Activated CD4-positive, alpha-beta T cell treated with anti-CD3 and anti-CD28 coated beads, Interleukin-10, Interleukin-2, amounts not matched to agents 100 ng/mL and 50 ng/mL, durations not matched to agents 16 hours and 8 hours (primary cell): ENCODE results near the gene ZNF587.
A peak's percentile ranks its signal among the peaks of the same experiment; 100 is the strongest.
"Not testable (repeated sequence)": the region's sequence is repeated elsewhere in the genome, so short reads cannot be mapped to it uniquely, and the experiment has no call there.

Experiments
- DNase-seq: peaks from one replicate; pipeline ENCODE4 v3.0.0-alpha.2; 2020

The ZNF587 gene

DNA sequence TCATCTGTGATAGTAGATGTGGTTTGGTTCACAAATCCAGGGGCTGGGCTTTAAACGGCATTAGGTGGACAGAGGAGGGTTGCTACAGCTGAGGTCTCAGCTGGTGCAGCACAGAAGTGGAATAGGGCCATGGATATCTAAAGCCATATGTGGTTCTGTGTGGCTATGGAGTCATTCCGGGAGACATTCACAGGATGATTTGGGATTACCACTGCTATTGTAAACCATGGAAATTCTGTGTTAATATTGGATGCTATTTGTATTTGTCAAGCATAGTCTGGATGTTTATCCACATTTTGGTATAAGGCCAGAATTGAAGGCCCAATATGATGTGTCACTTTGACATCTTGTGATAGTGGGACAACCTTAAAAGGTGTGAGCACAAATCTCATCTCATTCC lies 26.5 kb upstream of the ZNF587 start:
- not testable (repeated sequence) for DNase-seq

DNA sequence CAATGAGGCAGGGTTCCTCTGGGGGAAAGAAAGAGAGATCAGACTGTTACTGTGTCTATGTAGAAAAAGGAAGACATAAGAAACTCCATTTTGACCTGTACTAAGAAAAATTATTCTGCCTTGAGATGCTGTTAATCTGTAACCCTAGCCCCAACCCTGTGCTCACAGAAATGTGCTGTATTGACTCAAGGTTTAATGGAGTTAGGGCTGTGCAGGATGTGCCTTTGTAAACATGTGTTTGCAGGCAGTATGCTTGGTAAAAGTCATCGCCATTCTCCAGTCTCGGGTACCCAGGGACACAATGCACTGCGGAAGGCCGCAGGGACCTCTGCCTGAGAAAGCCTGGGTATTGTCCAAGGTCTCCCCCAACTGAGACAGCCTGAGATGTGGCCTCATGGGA lies 26.1 kb upstream of the ZNF587 start:
- not testable (repeated sequence) for DNase-seq

DNA sequence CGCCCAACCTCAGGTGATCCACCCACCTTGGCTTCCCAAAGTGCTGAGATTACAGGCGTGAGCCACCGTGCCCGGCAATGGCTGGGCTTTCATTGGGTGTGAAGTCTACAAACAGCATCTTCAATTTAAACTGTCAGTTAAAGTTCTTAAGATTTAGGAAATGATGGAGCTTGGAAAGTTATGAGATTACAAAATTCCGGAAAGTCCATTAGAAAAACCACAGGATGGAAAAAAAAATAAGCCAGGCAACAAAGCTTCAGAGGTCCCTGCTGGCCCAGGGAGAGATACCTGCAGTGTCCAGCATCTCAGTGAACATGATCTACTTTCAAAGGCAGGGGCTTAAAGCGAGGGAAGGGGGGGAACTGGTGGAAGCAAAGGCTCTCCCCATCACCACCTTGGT lies 24.1 kb upstream of the ZNF587 start:
- DNase-seq: no peak

DNA sequence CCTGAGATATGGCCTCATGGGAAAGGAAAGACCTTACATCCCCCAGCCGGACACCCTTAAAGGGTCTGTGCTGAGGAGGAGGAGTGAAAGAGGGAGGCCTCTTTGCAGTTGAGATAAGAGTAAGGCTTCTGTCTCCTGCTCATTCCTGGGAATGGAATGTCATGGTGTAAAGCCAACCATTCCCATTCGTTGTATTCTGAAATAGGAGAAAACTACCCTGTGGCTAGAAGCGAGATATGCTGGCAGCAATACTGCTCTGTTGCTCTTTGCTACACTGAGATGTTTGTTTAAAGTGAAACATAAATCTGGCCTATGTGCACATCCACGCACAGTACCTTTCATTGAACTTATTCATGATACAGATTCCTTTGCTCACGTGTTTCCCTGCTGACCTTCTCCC lies 20.3 kb upstream of the ZNF587 start:
- DNase-seq: no peak

DNA sequence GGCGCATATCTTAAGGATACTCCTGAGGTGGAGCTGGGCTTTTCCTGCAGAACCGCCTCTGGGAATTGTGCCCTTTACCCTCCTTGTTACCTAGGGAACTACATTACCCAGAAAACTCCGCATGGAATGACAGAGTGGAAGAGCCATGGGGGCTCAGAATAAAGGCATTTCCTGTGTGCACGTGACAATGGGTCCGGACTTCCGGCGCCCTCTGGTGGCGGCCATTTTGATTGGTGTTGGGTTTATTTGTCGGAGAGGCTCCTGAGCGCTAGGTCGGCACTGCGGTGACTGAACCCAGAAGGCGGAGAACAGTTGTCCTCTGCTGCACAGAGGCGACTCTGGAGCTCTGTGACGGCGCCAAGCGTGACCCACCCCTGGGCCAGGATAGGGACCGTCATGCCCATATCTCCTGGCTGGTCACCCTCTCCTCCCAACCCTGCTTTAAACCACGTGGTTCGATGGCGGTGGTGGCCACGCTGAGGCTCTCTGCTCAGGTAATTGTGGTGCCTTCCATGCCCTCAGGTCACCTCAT lies 19.5 kb upstream of the ZNF587 start, which contains the start of gene ZNF587B:
Gene ZNF587B, plus strand, starts transcription at position 229 of the 532 bp plus-strand sequence. Its CDS starts 230 bp downstream, at position 459.
- peak; percentile 22 for DNase-seq

DNA sequence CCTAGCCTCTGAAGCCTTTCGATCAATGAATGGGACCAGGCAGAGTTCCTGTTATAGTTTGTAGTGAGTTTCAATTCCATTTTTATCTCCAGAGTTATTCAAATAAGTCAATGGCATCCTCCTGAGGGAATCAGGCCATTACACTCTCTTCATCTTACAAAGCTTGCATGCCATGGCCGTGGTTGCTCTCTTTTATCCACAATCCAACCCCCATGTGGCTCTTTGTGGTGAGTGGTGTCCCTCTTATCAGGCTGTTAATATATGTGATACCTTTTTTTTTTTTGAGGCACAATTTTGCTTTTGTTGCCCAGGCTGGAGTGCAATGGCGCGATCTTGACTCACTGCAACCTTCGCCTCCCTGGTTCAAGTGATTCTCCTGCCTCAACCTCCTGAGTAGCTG lies 12.7 kb upstream of the ZNF587 start:
- DNase-seq: not testable (repeated sequence)

DNA sequence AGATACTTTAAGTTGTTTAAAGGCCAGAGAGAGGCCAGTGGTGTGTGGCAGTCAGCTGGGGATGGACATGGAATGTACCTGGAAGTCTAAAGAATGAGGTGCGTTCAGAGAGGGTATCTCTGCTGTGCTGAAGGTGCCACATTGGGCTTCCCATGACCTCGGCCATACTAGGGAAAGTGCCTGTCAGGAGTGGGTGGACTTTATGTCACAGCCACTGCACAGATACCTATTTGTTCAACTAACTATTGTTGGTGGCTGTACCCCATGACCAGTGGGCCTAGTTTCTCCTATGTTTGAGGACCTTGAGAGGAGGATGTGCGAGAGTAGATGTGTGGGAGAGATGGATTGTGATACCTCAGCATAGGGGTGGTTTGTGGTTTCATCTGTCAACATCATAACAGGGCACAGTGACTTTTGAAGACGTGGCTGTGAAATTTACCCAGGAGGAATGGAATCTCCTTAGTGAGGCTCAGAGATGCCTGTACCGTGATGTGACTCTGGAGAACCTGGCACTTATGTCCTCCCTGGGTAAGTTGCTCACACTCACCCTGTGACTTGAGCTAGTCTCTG lies 11.0 kb upstream of the ZNF587 start:
- not testable (repeated sequence) for DNase-seq

DNA sequence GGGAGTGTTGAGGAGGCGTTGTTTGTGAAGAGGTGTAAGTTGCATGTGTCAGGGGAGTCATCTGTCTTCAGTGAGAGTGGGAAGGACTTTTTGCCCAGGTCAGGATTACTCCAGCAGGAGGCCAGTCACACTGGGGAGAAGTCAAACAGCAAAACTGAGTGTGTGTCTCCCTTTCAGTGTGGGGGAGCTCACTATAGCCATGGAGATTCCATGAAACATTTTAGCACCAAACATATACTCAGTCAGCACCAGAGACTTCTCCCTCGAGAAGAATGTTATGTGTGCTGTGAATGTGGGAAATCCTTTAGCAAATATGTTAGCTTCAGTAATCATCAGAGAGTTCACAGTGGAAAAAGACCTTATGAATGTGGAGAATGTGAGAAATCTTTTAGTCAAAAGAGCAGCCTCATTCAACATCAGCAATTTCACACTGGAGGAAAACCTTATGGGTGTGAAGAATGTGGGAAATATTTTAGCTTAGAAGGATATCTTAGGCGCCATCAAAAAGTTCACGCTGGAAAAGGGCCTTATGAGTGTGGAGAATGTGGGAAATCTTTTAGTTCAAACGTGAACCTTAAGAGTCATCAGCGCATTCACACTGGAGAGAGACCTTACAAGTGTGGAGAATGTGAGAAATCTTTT lies 8.4 kb upstream of the ZNF587 start:
- DNase-seq: no peak

DNA sequence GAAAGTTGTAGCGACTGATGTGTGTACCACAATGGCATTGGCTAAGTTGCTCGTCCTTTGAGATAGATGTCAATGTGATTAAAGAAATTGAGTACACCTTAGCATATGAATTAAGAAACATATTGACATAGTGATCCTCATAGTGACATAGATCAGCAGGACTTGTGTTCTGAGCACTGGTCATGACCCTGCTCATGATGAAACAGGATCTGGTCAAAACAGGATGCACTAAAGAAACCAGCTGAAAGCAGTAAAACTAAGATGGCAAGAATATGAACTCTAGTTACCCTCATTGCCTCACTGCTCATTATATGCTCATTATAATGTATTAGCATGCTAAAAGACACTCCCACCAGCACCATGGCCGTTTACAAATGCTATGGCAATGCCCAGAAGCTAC lies 2.5 kb upstream of the ZNF587 start:
- DNase-seq: not testable (repeated sequence)

DNA sequence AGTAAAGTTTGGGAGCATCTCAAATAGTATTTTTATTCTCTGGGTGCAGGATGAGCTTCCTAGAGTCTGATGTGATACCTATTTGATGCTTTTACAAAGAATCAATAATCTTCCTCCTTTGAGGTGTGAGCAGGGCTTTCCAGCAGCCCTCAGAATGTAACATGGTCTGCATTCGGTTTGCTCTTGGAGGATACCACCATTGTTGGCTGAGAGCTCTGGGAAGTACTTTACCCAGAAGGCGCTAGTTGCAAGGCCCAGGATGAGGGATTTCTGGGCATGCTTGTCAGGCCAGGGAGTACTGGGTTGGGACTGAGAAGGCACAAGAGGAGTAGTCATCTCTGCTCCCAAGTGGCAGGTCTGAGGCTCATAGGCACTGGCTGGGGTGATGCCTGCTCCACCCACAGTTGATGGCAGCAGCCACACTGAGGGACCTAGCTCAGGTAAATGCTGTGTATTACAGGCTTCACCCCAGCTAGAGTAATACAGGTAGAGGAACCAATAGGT lies 445 bp upstream of the ZNF587 start:
- DNase-seq: not testable (repeated sequence)

DNA sequence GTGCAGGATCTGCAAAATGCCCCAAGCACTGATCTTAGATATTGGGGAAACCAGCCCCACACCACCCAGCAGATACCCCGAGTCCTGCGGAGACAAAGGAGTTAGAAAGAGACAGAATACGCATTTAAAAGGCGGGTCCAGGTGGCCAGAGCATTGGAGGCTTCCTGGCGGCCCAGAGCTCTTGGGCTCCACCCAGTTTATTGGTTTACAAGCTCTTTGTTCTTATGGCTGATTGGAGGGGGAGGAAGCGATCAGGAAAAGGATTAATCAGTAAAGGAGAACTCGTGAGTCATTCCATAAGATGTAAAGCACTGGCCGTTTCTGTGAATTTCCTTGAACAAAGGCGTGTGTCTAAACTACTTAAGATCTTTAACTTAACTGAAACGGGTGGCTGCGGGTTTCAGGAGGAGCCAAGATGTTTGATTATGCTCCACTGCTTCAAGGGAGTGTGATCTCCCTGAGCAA lies 926 bp downstream of the ZNF587 start:
- DNase-seq: peak; percentile 39

DNA sequence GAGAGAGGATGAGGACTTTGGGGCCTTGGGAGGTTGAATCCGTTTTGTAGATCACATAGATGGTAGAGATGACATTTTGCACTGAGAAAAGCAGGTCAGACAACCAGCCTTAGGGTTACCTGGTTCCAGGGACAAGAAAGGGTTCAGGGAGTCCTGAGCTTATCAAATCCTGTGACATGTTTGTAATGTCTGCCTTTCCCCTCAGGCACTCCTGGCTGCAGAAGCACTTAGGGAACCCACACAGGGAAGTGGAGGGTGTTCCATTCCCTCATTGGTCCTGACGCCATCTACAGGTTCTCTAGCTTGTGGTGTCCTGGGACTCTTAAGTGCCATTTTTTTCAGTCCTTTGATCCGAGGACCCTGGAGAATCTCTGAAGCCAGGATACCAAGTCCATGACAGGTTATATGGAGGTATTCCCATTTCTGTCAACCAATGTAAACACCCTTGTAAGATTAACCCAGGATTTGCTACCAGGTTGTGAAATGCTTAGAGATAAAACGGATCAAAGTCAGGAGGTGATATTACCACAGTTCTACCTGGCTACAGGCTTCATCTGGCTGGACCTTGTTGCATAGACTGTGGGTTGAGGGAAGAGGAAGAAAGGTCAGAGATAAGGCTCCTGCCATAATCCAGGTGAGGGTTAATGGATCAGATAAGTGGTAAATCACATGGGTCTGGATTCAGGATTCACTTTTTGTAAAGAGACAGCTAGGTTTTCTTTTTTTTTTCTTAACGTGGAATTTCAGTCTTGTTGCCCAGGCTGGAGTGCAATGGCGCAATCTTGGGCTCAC lies 2.3 kb downstream of the ZNF587 start:
- not testable (repeated sequence) for DNase-seq

DNA sequence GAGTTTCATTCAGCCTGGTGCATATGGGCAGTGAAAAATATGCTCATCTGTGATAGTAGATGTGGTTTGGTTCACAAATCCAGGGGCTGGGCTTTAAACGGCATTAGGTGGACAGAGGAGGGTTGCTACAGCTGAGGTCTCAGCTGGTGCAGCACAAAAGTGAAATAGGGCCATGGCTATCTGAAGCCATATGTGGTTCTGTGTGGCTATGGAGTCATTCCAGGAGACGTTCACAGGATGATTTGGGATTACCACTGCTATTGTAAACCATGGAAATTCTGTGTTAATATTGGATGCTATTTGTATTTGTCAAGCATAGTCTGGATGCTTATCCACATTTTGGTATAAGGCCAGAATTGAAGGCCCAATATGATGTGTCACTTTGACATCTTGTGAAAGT lies 4.5 kb downstream of the ZNF587 start:
- DNase-seq: not testable (repeated sequence)

DNA sequence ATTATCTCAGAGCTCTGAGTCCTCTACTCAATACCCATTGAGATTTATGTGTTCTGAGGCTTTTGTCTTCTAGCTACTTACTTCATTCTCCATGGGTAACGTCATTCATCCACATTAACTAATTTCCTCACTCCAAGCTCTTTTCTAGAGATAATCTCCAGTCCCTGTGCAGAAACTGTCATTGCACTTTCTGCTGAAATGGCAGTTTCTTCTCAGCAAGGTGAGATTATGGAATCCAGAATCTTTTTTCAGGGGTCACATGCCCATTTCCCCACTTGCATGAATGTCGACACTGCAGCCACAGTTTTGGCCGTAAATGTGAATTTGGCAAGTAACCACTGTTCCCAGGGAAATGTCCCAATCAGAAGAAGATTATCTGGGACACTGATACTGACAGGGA lies 12.7 kb downstream of the ZNF587 start:
- DNase-seq: not testable (repeated sequence)

DNA sequence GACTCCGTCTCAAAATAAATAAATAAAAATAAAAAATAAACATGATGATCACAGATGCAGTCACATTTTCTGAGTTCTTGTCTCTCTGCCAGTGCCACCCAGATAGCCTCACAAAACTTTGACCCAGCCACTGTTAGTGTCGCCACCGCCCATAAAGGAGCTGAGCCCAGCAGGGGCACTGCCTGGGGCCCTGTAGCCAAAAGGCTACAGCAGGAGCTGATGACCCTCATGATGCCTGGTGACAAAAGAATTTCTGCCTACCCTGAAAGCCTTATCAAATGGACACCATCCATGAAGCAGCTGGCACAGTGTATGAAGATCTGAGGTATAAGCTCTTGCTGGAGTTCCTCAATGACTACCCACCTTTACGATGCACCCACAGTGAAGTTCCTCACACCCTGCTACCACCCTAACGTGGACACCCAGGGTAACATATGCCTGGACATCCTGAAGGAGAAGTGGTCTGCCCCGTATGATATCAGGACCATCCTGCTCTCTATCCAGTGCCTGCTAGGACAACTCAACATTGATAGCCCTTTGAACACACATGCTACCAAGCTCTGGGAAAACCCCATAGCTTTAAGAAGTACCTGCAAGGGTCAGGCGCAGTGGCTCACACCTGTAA lies 18.3 kb downstream of the ZNF587 start:
- no peak for DNase-seq

DNA sequence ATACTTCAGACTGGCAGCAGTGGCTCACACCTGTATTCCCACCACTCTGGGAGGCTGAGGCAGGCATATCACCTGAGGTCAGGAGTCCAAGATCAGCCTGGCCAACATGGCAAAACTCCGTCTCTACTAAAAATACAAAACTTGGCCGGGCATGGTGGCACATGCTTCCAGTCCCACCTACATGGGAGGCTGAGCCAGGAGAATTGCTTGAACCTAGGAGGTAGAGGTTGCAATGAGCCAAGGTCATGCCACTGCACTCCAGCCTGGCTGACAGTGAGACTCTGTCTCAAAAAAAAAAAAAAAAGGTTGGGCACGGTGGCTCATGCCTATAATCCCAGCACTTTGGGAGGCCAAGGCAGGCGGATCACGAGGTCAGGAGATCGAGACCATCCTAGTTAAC lies 20.0 kb downstream of the ZNF587 start:
- DNase-seq: not testable (repeated sequence)

DNA sequence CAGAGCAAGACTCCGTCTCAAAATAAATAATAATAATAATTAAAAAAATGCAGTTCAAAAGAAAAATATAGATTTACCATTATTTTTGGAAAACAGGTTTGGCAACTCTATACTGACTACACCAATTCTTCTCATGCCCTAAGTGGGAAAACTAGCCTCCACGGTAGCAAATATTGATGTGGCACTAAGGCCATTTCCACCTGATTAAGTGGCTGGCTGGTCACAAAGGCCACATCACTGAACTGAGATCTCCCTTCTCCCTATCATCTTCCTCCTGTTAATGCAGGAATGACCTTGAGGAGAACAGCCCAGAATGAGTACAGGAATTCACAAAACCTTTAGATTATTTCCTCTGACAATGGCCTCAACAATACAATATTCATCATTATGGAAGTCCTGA lies 20.6 kb downstream of the ZNF587 start:
- DNase-seq: no peak

DNA sequence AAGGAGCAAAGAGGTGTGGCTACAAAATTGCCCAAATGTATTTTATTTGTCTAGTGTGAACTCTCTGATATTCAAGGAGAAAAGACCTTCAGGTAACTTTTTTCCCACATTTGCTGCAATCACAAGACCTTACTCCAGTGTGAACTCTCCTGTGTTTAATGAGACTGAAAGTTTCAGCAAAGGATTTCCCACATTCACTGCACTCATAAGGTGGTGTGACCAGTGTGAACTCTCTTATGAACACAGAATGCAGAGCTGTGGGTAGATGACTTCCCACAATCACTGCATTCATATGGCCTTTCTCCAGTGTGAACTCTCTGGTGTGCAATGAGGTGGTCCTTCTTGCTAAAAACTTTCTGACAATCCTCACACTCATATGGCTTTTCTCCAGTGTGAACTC lies 22.8 kb downstream of the ZNF587 start:
- no peak for DNase-seq

DNA sequence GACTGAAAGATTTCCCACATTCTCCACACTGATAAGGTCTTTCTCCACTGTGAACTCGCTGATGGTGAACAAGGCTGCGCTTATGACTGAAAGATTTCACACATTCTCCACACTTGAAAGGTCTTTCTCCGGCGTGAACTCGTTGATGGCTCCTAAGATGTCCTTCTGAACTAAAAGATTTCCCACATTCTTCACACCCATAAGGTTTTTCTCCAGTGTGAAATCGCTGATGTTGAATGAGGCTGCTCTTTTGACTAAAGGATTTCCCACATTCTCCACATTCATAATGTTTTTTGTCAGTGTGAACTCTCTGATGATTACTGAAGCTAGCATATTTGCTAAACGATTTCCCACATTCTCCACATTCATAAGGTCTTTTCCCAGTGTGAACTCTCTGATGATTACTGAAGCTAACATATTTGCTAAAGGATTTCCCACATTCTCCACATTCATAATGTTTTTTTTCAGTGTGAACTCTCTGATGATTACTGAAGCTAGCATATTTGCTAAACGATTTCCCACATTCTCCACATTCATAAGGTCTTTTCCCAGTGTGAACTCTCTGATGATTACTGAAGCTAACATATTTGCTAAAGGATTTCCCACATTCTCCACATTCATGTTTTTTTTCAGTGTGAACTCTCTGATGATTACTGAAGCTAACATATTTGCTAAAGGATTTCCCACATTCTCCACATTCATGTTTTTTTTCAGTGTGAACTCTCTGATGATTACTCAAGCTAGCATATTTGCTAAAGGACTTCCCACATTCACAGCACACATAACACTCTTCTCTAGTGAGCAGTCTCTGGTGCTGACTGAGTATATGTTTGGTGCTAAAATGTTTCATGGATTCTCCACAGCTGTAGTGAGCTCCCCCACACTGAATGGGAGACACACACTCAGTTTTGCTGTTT lies 24.5 kb downstream of the ZNF587 start:
- not testable (repeated sequence) for DNase-seq

DNA sequence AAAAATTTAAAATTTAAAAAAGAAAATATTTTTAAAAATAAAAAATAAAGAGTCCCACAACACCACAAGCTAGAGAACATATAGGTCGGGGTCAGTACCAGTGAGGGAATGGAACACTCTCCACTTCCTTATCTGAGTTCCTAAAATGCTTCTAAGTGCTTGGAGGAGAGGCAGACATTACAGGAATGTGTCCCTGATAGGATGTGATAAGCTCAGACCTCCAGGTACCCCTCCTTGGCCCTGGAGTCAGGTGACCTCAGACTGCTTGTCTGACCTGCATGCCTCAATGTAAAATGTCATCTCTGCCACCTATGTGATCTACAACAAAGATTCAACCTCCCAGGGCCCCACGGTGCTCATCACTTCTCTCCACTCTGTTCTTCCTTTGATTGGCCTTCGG lies 36.4 kb downstream of the ZNF587 start:
- DNase-seq: no peak

DNA sequence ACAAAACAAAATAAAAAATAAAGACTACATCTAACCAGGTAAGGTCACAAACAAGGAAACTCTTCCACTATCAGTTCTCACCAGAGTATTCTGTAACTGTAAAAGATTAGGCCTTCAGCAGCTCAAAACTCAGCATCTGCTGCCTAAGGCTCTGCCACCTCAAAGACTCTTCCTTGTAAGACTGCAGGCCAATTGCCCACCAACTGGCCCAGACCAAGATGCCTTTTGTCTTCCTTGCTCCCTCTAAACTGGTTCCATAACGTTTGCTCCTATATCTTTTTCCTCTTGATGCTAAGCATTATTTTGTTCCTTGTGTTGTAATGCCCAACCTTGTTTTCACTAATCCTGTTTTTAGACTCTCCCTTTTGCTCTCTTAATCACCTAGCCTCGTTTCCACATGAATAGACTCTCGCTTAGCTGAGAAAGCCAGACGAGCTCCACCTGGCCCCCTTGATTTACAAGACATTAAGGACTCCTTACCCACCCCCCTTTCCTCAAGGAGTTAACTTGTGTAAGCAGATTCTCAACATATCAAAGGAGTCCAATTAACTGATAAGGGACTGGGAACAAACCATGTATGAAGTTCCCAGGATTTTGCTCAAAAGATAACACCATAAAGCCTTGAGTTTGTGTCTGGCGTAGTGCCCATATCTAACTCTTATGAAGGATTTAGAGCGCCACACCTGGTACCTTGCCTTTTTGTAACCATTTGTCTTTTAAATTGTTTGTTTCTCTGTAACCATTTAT lies 37.7 kb downstream of the ZNF587 start:
- DNase-seq: no peak
